Vagina (tissue), 2 donors: ENCODE data around the gene UPF1.

Source experiments
- POLR2A ChIP-seq, 2 donors: fragments of 450-650 bp; IDR thresholded peaks; one replicate each; pipeline ENCODE4 v1.6.1; 2017; ENCODE audit warnings: antibody characterized with exemption in 2 of 2, mild to moderate bottlenecking in 2 of 2, moderate library complexity in 2 of 2
- TF ChIP-seq, protein P1 (sequence below), 3 experiments: fragments of 450-650 bp in 2 of 3; fragments of 200-600 bp in 1 of 3; sonication (generic) in 1 of 3; IDR thresholded peaks; one replicate each; pipeline ENCODE4 v1.5.1; 2017 to 2019; ENCODE audit warnings: antibody characterized with exemption in 3 of 3, mild to moderate bottlenecking in 2 of 3, moderate library complexity in 2 of 3

DNA sequence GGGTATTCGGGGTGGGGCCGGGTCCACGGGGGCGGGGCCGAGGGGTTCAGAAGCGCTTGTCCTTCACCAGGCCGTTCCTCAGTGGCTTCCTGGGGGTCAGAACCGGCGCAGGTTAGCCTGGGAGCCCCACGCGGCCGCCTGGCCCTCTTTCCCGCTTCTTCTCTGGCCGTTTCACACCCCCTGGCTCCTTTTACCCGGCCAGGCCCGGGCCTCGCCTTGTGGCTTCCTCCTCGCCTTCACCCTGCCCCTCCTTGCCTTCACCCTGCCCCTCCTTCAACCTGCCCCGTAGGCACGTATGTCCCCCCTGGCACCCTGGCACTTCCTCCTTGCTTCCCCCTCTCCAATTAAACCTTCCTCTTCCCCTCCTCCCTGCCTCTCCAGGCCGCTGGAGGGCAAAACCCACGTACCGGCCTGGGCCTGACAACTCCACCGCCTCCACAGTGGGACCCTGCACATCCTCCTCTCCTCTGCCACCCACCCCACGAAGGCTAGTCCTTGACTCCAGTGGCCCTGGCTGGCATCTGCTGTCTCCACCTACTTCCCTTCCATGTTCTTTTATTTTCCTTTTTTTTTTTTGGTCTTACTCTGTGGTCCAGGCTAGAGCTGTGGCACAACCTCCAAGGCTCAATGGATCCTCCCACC, 38.9 kb downstream of the UPF1 start:
- TF ChIP-seq, protein P1, sequence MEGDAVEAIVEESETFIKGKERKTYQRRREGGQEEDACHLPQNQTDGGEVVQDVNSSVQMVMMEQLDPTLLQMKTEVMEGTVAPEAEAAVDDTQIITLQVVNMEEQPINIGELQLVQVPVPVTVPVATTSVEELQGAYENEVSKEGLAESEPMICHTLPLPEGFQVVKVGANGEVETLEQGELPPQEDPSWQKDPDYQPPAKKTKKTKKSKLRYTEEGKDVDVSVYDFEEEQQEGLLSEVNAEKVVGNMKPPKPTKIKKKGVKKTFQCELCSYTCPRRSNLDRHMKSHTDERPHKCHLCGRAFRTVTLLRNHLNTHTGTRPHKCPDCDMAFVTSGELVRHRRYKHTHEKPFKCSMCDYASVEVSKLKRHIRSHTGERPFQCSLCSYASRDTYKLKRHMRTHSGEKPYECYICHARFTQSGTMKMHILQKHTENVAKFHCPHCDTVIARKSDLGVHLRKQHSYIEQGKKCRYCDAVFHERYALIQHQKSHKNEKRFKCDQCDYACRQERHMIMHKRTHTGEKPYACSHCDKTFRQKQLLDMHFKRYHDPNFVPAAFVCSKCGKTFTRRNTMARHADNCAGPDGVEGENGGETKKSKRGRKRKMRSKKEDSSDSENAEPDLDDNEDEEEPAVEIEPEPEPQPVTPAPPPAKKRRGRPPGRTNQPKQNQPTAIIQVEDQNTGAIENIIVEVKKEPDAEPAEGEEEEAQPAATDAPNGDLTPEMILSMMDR (IDR thresholded peaks at IDR 0.05), result no peak
- TF ChIP-seq POLR2A (IDR thresholded peaks at IDR 0.05), result no peak
